Ishikawa (cell line): ENCODE data around the gene TAOK2.

Experiments used
- CEBPB ChIP-seq: IDR thresholded peaks from 2 replicates; pipeline ENCODE4 v1.6.1; 2012
- CREB1 ChIP-seq: IDR thresholded peaks from 2 replicates; pipeline ENCODE4 v1.6.1; 2012; ENCODE audit warnings: low read depth
- EP300 ChIP-seq: IDR thresholded peaks from 2 replicates; pipeline ENCODE4 v1.6.1; 2012; ENCODE audit warnings: borderline replicate concordance
- MAX ChIP-seq: IDR thresholded peaks from 2 replicates; pipeline ENCODE4 v1.6.1; 2012
- RAD21 ChIP-seq: IDR thresholded peaks from 2 replicates; pipeline ENCODE4 v1.6.1; 2012; ENCODE audit warnings: low read depth
- REST ChIP-seq: IDR thresholded peaks from 2 replicates; pipeline ENCODE4 v1.6.1; 2012; ENCODE audit warnings: low read depth, mild to moderate bottlenecking
- TAF1 ChIP-seq: IDR thresholded peaks from 2 replicates; pipeline ENCODE4 v1.6.1; 2012; ENCODE audit warnings: low read depth, mild to moderate bottlenecking
- TCF12 ChIP-seq: IDR thresholded peaks from 2 replicates; pipeline ENCODE4 v1.6.1; 2012; ENCODE audit warnings: low read depth
- TEAD4 ChIP-seq: IDR thresholded peaks from 2 replicates; pipeline ENCODE4 v1.6.1; 2012
- USF1 ChIP-seq: IDR thresholded peaks from 2 replicates; pipeline ENCODE4 v1.6.1; 2012
- YY1 ChIP-seq: IDR thresholded peaks from 2 replicates; pipeline ENCODE4 v1.6.1; 2012; ENCODE audit warnings: low read depth

- TF ChIP-seq REST (no peak), YY1 (peak; percentile 91), USF1 (0 out of 2 replicates have a peak, but pooled peaks have one; percentile 1), EP300 (peak; percentile 52; the same call in 1 of the 2 replicates), CEBPB (no peak; the same call in 1 of the 2 replicates), RAD21 (no peak), MAX (peak; percentile 99), TAF1 (peak; percentile 77), TEAD4 (peak; percentile 26; the same call in 1 of the 2 replicates), TCF12 (0 out of 2 replicates have a peak, but pooled peaks have one; percentile 43), CREB1 (no peak)
These were observed at the start of gene TAOK2 for GRCh38 chr16:29973384-29974246.
